GM03348 (cell line): ENCODE data around the gene JHY.

Experiments used
- DNase-seq: peaks from one replicate; pipeline ENCODE4 v3.0.0; 2012; ENCODE audit warnings: low spot score

Gene JHY

DNA sequence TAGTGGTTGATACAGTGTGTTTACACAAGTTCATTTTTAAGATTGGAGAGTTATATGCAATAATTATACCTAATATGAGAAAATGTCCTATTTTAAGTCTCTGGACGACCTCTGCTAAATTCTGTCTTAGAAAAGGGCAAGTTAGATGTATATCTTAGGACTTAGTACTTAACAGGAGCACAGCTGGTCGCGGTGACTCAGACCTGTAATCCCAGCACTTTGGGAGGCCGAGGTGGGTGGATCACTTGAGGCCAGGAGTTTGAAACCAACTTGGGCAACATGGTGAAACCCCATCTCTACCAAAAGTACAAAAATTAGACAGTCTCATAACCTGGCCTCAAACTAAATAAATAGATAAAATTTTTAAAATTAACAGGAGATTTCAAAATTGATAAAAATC, 71.9 kb downstream of the JHY start:
- DNase-seq = no peak

DNA sequence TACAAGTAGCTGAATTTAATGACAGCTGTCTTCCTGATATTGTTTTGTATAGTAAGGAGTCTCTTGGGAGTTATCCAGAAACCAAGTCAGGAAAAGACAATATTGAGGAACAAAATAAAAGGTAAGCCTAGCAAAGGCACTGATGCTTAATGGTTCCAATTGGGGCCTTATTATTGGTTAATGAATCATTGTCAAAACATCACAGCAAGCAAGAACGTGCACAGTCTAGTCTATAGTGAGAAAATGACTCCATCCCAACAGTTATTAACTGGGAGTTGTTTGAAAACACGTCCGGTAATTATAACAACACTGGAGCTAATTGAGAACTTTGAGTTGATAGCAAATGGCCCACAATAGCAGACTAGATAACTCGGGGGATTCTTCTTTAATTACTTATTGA, 81.4 kb downstream of the JHY start:
- DNase-seq = no peak

DNA sequence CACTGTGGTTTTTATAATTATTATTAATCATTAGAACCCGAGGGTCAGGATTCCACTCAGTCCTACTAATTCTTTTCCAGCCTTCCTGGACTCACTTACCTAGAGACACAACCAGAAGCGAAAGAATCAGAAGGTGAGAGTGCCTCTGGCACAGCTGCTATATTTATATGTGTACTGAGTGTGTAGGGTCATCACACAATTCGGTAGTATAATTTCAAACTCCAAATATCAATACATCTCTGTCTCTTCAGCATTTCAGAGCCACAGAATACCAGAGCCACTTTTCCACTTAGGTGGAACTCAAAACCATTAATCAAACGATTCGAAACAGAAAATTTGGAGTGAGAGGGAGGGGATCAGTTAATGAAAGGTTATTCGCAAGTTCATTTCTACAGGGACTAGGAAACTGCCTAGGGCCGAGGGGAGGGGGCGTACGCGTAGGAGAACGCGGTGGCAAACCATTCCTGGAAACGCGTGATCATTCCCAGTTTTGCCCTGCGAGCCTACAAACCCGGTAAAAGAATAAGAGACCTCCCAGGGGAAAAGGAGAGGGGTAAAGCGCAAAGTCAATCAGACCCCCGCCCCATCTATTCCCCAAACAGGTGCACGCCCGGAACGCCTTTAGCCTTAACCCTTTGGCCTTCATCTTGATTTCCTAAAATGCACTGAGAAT, 93.6 kb downstream of the JHY start:
- no peak for DNase-seq

DNA sequence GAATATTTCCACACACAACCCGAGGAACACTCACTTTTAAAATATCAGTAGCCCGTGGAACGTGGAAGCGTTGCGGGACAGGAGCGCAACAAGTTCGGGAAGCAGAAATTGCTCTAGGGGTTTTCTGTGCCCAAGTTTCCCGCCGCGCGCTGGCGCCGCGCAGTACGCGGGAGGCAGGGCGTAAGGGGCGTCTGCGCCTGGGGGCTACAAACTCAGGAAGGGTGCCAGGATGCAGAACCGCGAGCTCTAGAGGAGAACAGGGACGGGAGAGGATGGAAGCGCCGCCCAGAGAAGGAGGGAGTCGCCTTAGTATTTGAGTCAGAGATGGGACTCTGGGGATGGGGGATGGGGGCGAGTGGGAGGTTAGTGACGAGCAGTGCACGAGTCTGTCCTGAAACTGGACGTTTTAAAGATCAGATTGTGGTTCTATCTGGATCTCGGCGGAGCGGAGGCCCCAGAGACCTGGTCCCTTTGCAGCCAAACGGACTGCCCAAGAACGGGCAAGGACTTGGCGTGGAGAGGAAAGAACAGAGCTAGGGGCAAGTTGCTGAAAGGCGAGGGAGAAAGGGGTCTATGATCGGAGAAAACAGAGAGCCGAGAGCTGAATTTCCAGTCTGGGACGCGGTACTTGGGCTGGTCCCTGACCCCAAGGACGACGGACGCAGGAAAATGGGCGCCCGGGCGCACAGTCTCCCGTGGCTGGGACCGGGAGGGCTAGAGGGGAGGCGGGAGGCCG, 94.3 kb downstream of the JHY start:
- peak; percentile 10 for DNase-seq

DNA sequence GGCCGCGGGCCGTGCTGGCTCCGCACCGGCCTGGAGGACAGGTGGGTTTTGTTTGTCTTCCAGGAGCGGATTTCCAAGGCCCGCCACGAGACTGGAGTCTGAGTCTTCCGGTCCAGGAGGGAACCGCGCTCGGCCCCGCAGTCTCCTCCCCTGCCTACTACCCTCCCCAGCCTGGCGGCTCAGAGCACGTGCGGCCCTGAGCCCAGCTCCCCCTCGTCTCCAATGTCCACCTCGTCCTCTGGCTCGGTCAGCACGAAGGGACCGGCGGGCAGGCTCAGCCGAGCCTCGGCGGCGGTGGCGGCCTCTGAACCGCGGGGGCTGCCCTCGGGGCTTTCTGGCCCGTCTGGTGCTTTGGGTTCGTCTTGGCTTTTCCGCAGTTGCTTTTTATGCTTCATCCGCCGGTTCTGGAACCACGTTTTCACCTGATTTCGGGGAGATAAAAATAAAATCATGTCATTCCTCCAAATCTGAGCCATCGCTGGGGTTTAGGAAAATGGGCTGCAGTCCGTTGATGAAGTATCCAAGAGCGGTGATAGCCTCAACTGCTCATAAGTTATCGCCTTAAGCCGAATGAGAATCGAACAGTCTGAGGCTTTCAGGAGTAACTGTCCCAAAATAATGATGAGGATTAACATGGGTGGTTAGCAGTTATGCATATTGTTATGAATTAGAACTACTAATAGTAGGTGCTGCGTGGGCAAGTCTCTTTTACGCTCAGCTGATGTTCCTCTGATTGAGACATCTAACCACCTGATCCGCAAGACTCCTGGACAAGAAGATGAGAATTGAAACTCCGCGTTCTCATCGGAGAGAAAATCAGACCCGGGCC, 95.1 kb downstream of the JHY start:
- DNase-seq = no peak

DNA sequence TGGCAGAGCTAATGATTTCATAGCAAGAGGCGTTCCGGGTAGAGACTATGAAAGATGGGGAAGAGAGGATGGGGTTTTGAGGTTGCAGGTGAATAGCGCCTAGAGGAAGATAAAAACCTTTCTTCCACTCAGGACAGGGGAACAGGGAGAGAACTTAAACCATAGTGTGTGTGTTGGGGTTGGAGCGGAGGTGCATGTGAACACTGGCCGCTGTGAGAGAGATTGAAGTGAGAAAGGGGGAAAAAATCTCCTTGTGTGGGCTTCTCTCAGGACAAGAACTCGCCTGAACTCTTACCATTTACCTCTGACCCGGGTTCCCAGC, 95.7 kb downstream of the JHY start:
- DNase-seq = no peak

DNA sequence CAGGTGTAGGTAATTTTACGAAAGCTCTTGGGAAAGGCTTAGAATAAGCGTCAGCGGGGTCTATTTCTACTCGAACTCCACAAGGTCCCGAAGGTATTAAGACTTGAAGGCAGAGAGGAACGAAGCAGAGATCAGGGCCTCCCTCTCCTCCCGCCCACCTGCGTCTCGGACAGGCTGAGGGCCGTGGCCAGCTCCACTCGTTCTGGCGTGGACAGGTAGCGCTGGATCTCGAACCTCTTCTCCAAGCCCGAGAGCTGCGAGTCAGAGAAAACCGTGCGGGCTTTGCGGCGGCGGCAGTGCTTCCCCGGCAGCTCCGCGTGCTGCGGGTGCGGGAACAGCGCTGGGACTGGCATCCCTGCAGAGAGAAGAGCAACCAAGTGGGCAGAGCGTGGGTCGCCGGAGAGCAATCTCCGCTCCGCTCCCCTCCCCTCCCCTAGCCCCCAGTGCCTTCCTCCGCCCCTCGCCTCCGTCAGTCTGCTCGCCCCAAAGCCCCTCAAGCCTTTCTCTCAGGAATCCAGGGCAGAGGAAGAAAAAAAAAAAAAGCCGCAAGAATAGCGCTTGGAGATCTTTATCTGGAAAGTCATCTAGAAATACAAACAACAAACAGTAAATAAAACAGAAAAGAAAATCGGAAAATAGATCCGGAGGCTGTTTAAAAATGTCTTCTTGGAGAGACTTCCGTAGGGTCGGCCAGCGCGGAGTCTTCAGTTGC, 96.7 kb downstream of the JHY start:
- no peak for DNase-seq

DNA sequence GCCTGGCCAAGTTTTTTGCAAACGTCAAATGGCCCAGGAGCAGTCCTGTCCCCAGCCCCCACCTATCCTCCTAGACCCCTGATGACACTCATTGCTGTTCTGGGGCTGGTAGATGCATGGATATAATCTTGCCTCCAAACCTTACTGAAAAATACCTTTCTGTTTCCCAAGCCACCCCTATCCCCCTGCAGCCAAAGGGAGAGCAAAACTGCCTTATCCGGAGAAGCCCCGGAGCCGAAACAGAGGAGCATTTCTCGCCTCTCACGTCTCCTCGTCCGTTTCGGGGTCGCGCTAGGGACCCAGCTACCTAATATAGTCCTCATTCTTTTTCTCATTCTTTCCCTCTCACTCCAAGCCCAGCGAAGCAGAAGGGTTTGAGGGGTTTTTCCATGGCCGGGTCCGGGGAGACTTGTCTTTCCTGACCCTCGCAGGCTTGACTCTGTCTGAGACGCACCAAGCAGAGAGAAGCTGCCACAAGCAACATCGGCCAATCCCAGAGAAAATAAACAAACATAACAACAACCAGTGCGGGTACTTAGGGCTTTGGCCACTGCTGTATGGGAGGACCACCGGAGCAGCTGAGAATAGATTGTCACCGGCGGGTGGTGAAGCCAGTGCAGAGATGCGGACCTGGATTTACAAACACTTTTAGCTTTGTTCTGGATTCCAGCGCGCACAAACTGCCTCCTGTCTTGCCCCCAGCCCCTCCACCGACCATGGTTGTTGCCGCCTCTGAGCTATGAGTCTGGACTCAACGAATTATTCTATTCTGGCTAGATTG, 97.4 kb downstream of the JHY start:
- DNase-seq = no peak

DNA sequence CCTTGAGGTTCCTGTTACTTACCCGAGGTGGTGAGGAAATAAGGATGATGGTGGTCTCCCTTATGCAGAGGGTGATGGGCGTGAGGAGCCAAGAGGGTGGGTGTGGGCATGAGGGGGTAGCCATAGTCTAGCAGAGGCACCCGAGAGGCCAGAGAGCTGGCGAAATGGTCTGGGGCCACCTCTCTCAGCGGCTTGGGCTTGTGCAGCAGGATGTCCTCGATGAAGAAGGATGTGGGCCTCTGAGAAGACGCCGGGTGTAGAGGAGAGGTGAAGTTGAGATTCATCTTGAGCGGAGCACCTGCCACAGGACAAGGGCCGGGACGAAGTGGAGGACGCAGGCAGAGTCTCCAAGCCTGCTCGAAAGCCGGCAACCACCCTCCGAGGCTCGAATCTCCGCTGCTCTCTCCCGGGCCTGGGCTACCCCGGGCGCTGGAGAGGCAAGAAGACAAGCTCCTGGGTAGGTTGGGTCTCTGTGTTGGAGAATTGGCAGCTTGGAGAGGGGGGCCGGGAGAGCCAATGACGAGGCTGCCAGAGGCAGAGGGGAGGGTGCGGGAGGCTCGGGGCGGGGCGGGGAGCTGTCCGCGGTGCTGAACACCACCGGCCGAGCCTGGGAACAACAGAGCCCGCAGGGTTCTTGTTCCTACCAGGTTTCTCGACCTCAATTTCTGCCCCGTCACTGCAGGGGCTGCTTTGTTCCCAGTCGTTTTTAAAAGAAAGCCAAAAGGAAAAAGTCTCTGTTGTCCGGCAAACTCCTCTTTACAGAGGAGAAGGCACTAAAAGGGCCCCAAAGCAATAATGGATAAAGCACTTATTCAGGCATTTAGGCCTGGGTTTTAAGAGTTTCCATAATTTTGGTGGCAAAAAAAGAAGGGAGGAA, 99.1 kb downstream of the JHY start, which contains the start of gene BSX:
TSS of gene BSX (minus strand) at position 447 of the 877 bp plus-strand sequence. CDS start at position 284, 163 bp downstream.
- DNase-seq = peak; percentile 87

DNA sequence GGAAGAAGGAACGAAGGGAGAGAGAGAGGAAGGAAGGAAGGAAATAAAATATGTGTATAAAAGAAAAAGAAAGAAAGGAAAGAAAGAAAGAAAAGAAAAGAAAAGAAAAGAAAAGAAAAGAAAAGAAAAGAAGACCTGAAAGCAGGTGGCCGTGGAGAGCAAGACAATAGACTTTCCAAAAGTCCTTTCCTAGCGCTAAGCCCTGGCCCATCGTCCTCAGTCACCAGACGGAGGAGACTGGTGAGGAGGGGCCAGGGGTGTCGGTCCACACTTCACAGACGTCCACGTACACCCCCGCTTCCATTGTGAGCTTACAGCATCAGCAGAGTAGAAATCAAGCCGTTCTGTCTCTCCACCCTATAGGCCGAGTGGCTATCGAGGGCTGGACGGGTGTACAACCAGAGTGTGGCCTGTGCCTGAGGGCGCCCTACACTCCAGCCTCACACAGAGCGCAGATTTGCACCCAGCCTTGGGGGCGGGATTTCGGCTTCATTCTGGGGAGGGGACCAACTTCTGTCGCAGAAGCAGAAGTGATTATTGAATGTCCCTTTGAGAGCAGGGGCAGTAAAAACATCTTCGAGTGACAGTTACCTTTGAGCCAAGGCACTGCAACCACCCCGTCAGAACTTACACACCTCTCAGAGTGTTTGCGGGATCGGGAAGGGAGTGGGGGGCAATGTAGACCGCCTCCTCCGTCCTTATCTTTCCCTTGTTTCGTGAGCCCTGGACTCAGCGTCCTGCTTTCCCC, 101.1 kb downstream of the JHY start:
- no peak for DNase-seq

DNA sequence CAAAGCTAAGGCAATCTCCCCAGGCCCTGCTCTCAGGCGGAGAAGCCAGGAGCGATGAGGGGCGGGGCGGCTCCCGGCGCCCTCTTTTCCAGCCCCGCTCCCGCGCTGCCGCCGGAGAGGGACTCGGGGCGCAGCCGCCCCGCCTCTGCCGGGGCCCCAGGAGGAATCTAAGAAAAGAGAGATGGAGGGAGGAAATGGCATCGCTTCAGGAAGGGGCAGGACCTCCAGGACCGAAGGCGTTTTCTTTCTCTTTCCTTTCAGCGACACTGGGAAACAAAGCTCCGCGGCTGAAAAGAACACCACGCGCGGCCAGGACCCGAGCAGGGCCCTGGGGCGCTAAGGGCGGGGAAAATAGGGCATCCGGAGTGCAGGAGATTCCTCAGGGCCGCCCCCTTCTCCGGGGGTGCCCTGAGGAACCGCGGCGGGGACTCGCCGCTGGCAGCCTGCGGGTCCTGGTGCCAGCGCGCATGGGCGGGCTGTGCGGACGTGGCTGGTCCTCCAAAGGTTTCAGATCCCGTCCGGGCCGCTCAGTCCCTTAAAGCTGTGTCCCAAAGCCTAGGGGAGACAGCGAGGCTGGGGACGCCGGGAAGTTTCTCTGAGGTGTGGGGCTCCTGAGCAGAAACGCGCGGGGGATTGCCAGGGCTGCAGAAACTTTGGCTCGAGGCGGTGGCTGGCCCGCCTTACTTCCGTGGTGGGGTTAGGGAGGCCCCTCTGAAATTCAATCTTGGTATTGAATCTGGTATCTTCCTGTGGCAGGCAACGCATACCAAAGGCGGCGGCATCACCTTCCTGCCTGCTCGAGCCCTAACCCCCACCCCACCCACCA, 101.8 kb downstream of the JHY start:
- peak; percentile 74 for DNase-seq

DNA sequence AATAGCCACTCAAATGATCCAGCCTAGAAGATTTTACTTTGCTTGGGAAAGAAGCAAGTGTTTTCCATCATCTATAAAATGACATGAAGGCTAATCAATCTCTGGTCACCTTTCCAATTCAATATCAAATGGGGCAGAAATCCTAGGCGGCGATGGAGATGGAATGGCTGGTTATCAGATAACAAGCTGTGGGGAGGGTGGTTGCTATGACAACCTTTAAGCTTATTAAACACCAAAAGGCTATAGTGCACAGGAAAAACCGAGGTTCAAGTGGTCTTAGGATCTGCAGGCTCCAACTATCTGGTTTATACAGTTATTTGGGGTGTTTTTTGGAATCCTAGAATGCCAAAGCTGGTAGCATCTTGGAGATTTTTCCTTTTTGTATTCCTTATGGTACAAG, 113.0 kb downstream of the JHY start:
- no peak for DNase-seq

DNA sequence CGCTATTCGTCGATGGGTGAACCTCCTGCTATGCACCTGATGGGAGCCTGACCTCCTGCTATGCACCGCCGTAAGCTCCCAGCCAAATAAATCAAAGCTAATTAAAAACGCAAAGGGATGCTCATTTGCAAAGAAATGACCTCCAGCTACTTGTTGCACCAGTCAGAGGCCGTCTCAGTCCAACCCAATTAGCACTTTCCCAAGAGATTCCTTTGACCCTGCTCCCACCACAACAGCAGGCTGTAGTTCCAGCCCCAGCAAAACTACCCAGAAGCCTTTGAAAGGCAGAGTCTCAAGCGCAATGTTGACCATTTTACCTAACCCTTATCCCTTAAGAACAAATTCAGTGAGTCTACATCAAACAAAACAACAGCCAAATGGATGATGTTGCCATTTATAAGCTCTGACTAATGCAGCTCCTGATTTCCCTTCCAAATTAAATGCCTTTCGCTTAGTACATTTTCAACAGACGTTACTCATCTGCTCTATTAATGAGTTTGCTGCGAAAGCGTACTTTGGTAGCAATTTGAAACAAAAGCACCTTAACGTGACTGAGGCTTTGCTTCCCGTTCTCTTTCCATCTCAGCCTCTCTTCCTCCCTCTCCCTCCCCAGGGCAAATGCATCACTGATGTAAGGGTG, 116.3 kb downstream of the JHY start:
- DNase-seq = peak; percentile 26

DNA sequence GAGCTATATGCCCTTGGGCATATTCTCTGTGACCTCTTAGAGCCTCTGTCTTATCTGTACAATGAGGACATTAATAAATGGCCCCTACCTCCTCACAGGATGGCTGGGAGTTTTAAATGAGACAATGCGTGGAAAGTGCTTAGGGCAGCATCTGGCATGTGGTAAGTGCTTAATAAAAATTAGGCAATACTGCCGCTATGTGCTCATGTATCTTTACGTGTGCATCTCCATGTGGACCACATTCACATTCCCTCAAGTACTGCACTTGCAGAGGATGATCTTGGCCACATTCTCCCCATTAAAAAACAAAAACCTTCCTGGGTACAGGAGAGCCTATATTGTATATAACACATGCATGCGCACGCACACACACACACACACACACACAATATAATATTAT, 118.2 kb downstream of the JHY start:
- no peak for DNase-seq

DNA sequence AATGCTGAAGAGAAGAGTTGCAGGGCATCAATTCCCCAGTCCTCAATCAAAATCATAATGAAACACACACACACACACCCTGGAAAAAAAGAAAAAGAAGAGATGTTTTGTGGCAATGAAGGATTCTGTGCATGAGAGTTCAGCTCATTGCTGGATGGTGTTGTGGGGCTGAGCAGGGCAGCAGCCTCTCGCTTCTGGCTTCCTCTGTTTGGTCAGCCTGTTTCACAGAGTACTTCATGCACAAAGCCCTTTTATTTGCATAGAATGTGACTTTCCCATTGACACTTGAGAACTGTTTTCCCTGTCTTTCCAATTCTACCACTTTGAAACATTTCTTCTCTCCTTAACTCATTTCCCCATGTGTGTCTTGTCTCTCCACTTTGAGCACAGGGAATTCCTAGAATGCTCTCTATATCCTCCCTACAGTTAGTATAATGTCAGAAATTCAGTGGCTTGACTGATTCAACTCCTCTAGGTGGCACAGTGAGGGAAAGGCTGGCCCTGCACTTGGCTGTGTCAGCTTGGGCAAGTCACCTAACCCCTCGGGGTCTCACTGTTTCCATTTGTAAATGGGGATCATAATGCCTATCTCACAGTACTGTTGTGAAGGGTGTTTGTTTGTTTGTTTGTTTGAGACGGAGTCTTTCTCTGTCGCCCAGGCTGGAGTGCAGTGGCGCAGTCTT, 124.4 kb downstream of the JHY start:
- no peak for DNase-seq
